HFFc6 (cell line): ENCODE measurements around the gene DISC1. TPM values are rescaled to one million over a fixed set of nuclear protein-coding genes. Genes with fewer than 3 reads are reported as not detected.

Experiments used
- DNase-seq: peaks from one replicate; pipeline ENCODE4 v3.0.0-alpha.2; 2018
- H3K27ac Mint-ChIP-seq: 2 replicates; pipeline ENCODE4 v1.8.0; 2020; ENCODE audit warnings: mild to moderate bottlenecking, mixed read lengths
- H3K27me3 Mint-ChIP-seq: 2 replicates; pipeline ENCODE4 v1.8.0; 2021; ENCODE audit warnings: mild to moderate bottlenecking, moderate library complexity, mixed read lengths; ENCODE audit not compliant: insufficient read depth
- H3K36me3 Mint-ChIP-seq: 2 replicates; pipeline ENCODE4 v1.8.0; 2021; ENCODE audit warnings: low read depth, mixed read lengths
- H3K4me1 Mint-ChIP-seq: 2 replicates; pipeline ENCODE4 v1.8.0; 2020; ENCODE audit warnings: low read depth, mixed read lengths
- H3K4me3 Mint-ChIP-seq: 2 replicates; pipeline ENCODE4 v1.8.0; 2020; ENCODE audit warnings: mild to moderate bottlenecking, moderate library complexity, mixed read lengths
- H3K9me3 Mint-ChIP-seq: 2 replicates; pipeline ENCODE4 v1.8.0; 2020; ENCODE audit warnings: mild to moderate bottlenecking, mixed read lengths
- total RNA-seq, 6 experiments: library from RNA; stranded (reverse); fragmentation: NEBNext Ultra II Directional; extraction: Animal tissue kit (Norgen Biotek cat#: 25700); gene quantifications; 2 replicates in 1 of 6; 3 replicates in 5 of 6; pipeline ENCODE4 v1.2.3, GENCODE V29; 2021
- TF ChIP-seq, protein P1 (sequence below): fragments of 200-600 bp; sonication (generic); IDR thresholded peaks from 2 replicates; pipeline ENCODE4 v1.5.0; 2021; ENCODE audit warnings: antibody characterized with exemption, mild to moderate bottlenecking

DISC1 gene
- total RNA-seq, 6 experiments from 2014 or later = 1.3 to 4.3 (median 1.9) TPM

DNA sequence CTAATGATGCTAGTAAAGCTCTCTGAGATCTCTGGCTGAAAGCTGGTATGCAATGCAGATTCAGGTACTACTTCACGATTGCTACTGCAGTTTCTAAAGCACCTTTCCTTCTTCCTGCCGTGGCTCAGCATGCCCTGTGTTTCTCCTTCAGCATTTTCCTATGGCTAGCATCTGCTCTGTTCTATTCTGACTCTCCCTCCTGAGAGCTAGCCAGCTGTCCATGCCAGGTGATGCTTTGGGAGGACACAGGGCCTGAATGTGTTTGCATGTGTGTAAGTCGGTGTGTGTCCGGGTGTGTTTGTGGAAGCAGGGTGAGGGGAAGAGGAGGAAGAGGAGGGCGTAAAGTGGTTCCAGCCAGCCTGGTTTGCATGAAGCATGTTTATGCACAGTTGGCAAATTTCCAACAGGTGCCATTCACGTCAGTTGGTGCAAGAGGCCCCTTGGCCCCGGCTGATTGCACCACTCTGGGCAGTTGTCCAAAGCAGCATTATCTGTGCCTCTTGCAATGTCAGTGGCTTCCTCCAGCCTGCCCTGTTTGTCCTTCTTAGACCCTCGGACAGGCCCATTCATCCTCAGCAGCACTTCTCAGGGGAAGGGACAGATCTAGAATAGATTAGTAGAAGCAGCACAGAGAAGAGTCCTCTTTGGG lies 433.3 kb downstream of the DISC1 start:
- Mint-ChIP-seq H3K27ac (no peak overlapping the region), H3K27me3 (no peaks in the 10 kb centered on the region; the same call in 1 of the 2 replicates), H3K4me3 (no peak overlapping the region), H3K36me3 (no peaks in the 10 kb centered on the region), H3K9me3 (peaks cover 28% of the 10 kb centered on the region; the same call in 1 of the 2 replicates), H3K4me1 (no peaks in the 10 kb centered on the region)
- DNase-seq = no peak
- TF ChIP-seq, protein P1, sequence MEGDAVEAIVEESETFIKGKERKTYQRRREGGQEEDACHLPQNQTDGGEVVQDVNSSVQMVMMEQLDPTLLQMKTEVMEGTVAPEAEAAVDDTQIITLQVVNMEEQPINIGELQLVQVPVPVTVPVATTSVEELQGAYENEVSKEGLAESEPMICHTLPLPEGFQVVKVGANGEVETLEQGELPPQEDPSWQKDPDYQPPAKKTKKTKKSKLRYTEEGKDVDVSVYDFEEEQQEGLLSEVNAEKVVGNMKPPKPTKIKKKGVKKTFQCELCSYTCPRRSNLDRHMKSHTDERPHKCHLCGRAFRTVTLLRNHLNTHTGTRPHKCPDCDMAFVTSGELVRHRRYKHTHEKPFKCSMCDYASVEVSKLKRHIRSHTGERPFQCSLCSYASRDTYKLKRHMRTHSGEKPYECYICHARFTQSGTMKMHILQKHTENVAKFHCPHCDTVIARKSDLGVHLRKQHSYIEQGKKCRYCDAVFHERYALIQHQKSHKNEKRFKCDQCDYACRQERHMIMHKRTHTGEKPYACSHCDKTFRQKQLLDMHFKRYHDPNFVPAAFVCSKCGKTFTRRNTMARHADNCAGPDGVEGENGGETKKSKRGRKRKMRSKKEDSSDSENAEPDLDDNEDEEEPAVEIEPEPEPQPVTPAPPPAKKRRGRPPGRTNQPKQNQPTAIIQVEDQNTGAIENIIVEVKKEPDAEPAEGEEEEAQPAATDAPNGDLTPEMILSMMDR = no peak

DNA sequence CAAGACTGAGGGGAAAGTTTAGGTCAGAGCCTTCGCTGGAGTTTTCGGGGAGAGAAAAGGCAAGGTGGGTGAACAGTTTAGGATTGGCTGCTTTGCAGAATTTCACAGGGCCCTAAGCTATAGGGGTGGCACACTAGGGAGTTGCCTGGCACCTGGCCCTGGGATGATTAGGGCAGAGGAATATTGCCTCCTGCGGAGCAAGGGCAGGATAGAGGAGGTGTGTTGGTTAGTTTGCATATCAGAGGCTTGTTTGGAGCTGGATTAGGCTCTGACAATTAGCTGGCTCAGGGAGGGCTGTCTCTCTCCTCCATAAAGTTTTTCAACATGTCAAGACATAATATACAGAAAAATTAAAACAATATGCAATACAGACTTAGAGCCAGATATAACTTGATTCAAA lies 436.4 kb downstream of the DISC1 start:
- no peaks in the 10 kb centered on the region for H3K4me1 Mint-ChIP-seq
- no peaks in the 10 kb centered on the region for H3K36me3 Mint-ChIP-seq
- no peak for DNase-seq
- no peak overlapping the region for H3K4me3 Mint-ChIP-seq
- TF ChIP-seq, protein P1 = no peak
- H3K27ac Mint-ChIP-seq = no peak overlapping the region
- no peaks in the 10 kb centered on the region; the same call in 1 of the 2 replicates for H3K27me3 Mint-ChIP-seq
- H3K9me3 Mint-ChIP-seq = peaks cover 17% of the 10 kb centered on the region; the same call in 1 of the 2 replicates

DNA sequence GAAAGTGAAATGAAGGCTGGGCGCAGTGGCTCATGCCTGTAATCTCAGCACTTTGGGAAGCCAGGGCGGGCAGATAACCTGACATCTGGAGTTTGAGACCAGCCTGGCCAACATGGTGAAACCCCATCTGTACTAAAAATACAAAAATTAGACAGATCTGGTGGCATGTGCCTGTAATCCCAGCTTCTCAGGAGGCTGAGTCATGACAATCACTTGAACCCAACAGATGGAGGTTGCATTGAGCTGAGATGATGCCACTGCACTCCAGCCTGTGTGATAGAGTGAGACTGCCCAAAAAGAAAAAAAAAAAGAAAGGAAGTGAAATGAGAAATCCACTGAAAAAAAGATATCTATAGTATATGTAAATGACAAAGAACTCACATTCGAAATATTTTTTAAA lies 439.9 kb downstream of the DISC1 start:
- no peak overlapping the region for H3K4me3 Mint-ChIP-seq
- H3K4me1 Mint-ChIP-seq = no peaks in the 10 kb centered on the region
- H3K9me3 Mint-ChIP-seq = peaks cover 15% of the 10 kb centered on the region; the same call in 1 of the 2 replicates
- no peaks in the 10 kb centered on the region for H3K36me3 Mint-ChIP-seq
- no peak for DNase-seq
- H3K27me3 Mint-ChIP-seq = no peaks in the 10 kb centered on the region; the same call in 1 of the 2 replicates
- TF ChIP-seq, protein P1 = no peak
- H3K27ac Mint-ChIP-seq = no peak overlapping the region

DNA sequence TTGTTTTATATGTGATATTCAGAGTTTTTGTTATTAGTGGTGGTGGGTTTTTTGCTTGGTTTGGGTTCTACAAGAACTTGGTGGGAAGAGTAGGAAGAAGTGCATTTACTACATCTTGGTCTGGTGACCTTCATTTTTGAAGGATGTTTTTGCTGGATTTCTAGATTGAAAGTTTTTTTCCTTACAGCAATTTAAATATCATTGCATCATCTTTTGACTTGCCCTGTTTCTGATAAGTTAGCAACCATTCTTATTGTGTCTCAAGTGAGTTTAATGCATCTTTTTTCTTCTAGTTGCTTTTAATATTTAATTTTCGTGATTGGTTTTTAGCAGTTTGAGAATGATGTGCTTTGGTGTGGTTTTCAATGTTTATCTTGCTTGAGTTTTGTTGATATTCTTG lies 447.7 kb downstream of the DISC1 start:
- Mint-ChIP-seq H3K27ac (no peak overlapping the region), H3K4me1 (no peaks in the 10 kb centered on the region), H3K9me3 (peaks cover 30% of the 10 kb centered on the region), H3K4me3 (no peak overlapping the region), H3K27me3 (no peaks in the 10 kb centered on the region; the same call in 1 of the 2 replicates), H3K36me3 (no peaks in the 10 kb centered on the region)
- TF ChIP-seq, protein P1 = no peak
- DNase-seq = no peak

DNA sequence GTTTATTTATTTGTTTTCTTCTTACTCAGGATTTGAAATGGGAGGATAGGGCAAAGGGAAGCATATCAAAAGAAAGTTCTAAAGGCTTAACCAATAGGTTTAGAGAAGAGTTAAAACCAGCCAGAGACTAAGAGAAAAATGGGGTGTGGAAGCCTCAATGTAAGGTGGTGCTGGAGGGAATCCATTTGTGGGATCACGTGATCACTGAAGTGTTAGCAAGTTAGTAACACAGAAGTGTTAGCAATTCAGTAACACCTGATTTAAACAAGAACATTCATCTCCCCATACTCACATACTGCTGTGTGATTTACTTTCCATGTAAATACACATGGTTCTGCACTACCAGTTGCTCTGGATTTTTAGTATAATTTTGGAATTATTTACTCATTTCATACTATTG lies 451.2 kb downstream of the DISC1 start:
- H3K4me1 Mint-ChIP-seq = no peaks in the 10 kb centered on the region
- no peak overlapping the region for H3K27ac Mint-ChIP-seq

More for the DNA sequence above, 451.2 kb downstream of the DISC1 start:
- peaks cover 47% of the 10 kb centered on the region for H3K9me3 Mint-ChIP-seq
- TF ChIP-seq, protein P1 = no peak
- H3K36me3 Mint-ChIP-seq = no peaks in the 10 kb centered on the region
- no peaks in the 10 kb centered on the region; the same call in none of the 2 replicates for H3K27me3 Mint-ChIP-seq
- DNase-seq = no peak
- no peak overlapping the region for H3K4me3 Mint-ChIP-seq
